ENCODE data around the gene BRK1.
"Not testable (repeated sequence)": the region's sequence is repeated elsewhere in the genome, so short reads cannot be mapped to it uniquely, and the experiment has no call there.

- TF ChIP-seq, protein P1, sequence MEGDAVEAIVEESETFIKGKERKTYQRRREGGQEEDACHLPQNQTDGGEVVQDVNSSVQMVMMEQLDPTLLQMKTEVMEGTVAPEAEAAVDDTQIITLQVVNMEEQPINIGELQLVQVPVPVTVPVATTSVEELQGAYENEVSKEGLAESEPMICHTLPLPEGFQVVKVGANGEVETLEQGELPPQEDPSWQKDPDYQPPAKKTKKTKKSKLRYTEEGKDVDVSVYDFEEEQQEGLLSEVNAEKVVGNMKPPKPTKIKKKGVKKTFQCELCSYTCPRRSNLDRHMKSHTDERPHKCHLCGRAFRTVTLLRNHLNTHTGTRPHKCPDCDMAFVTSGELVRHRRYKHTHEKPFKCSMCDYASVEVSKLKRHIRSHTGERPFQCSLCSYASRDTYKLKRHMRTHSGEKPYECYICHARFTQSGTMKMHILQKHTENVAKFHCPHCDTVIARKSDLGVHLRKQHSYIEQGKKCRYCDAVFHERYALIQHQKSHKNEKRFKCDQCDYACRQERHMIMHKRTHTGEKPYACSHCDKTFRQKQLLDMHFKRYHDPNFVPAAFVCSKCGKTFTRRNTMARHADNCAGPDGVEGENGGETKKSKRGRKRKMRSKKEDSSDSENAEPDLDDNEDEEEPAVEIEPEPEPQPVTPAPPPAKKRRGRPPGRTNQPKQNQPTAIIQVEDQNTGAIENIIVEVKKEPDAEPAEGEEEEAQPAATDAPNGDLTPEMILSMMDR (IDR thresholded peaks at IDR 0.05; ENCODE audit: low read depth, low read length) = not testable (repeated sequence)
- TF ChIP-seq POLR2A (IDR thresholded peaks at IDR 0.05; ENCODE audit: extremely low read depth, insufficient read length); MYC (IDR thresholded peaks at IDR 0.05; ENCODE audit: low read depth, low read length): not testable (repeated sequence)
- TF ChIP-seq, protein P2, sequence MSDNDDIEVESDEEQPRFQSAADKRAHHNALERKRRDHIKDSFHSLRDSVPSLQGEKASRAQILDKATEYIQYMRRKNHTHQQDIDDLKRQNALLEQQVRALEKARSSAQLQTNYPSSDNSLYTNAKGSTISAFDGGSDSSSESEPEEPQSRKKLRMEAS (IDR thresholded peaks at IDR 0.05; ENCODE audit: low read depth, low read length) = not testable (repeated sequence)
Observed at GRCh38 chr3:10135872-10136271, 20.4 kb downstream of the BRK1 start.

Measured in NB4 (cell line).